Nephron (organoid): ENCODE data around the gene VAPA.
A peak's percentile ranks its signal among the peaks of the same experiment; 100 is the strongest.

Experiments
- H3K27ac Mint-ChIP-seq, 3 experiments: 2 replicates each; pipeline ENCODE4 v1.8.0; 2020; ENCODE audit warnings: mixed read lengths in 3 of 3, mild to moderate bottlenecking in 2 of 3, moderate library complexity in 1 of 3
- H3K27me3 Mint-ChIP-seq: 2 replicates; pipeline ENCODE4 v1.8.0; 2021; ENCODE audit warnings: low read depth, mild to moderate bottlenecking, moderate library complexity, mixed read lengths
- H3K36me3 Mint-ChIP-seq: 2 replicates; pipeline ENCODE4 v1.8.0; 2020; ENCODE audit warnings: low read depth, mixed read lengths
- H3K4me1 Mint-ChIP-seq: 2 replicates; pipeline ENCODE4 v1.8.0; 2020; ENCODE audit warnings: mixed read lengths
- H3K4me3 Mint-ChIP-seq, 3 experiments: 2 replicates each; pipeline ENCODE4 v1.8.0; 2020; ENCODE audit warnings: mild to moderate bottlenecking in 3 of 3, mixed read lengths in 3 of 3, moderate library complexity in 2 of 3
- H3K9me3 Mint-ChIP-seq: 2 replicates; pipeline ENCODE4 v1.8.0; 2020; ENCODE audit warnings: mixed read lengths
- TF ChIP-seq, protein P1 (sequence below), 3 experiments: fragments of 200-600 bp; sonication (generic); IDR thresholded peaks; one replicate each; pipeline ENCODE4 v1.5.0; 2021; ENCODE audit warnings: antibody characterized with exemption in 3 of 3; ENCODE audit not compliant: unreplicated experiment in 3 of 3

The VAPA gene

DNA sequence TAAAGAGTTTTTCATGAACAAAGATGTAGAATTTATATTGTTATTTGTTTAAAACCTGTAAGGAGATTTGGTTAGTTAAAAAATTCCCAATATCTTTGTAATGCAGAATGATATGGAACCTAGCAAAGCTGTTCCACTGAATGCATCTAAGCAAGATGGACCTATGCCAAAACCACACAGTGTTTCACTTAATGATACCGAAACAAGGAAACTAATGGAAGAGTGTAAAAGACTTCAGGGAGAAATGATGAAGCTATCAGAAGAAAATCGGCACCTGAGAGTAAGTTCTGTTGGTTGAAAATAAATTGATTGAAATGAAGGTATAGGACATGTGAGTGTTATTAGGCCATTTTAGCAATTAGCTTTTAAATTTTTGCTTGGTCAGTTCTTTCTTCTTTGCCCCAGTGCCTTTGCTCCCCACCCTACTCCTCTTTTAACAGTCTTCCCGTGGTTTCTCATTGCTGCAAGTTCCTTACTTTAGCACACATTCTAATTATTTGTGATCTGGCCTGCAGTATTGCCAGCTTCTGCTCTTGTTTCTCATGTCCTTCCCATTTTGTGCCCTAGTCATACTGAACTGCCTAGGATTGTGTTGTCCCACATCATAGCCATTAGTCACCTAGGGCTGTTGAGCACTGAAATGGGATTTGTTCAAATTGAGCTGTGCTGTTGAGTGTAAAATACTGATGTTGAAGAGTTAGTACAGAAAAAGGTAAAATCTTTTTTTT lies 36.6 kb downstream of the VAPA start:
- TF ChIP-seq, protein P1, sequence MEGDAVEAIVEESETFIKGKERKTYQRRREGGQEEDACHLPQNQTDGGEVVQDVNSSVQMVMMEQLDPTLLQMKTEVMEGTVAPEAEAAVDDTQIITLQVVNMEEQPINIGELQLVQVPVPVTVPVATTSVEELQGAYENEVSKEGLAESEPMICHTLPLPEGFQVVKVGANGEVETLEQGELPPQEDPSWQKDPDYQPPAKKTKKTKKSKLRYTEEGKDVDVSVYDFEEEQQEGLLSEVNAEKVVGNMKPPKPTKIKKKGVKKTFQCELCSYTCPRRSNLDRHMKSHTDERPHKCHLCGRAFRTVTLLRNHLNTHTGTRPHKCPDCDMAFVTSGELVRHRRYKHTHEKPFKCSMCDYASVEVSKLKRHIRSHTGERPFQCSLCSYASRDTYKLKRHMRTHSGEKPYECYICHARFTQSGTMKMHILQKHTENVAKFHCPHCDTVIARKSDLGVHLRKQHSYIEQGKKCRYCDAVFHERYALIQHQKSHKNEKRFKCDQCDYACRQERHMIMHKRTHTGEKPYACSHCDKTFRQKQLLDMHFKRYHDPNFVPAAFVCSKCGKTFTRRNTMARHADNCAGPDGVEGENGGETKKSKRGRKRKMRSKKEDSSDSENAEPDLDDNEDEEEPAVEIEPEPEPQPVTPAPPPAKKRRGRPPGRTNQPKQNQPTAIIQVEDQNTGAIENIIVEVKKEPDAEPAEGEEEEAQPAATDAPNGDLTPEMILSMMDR (IDR thresholded peaks at IDR 0.05; ENCODE audit: unreplicated experiment in 3 of 3): no peak
- Mint-ChIP-seq H3K4me1 (peaks cover 3% of the 10 kb centered on the region), H3K9me3 (no peaks in the 10 kb centered on the region), H3K27ac (no peak overlapping the region), H3K4me3 (no peak overlapping the region), H3K27me3 (no peaks in the 10 kb centered on the region), H3K36me3 (peaks cover 76% of the 10 kb centered on the region)

DNA sequence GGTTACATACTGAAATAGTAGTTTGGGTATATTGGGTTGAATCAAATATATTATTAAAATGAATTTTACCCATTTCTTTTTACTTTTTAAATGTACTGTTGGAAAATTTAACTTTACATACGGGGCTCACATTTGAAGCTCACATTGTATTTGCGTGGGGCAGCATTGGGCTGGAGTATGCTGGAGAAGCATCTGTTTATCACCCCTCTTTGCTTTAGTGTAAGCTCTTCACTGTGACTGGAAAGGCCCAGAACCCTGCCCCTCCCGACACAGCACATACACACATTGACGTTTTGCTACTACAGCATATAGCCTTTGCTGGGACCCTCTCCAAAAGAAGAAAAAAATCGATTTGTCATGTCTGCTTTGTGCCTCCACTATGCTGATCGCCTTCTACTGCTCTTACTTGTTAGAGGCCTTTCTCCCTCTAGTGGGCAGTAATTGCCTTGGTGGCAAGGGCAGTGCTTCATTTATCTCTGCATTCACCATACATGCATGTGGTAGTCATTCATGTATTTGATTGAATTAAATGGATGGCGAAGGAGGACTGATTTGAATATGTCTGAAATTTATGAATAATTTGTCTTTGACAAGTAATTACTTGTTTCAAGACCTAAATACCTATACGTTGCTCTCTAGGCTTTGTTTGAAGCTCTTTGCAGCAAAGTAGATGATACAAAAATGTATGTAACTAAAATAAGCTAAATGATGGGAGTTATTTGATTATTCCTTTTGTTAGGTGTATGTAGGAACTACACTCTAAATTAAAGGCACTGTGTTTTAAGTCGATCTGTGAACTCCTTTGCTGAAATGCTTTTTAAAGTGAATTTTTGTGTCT lies 37.4 kb downstream of the VAPA start:
- no peaks in the 10 kb centered on the region for H3K27me3 Mint-ChIP-seq
- H3K27ac Mint-ChIP-seq: peak overlapping the region in 2 of 3 experiments; percentile 37 to 47
- no peak overlapping the region for H3K4me3 Mint-ChIP-seq
- no peaks in the 10 kb centered on the region for H3K9me3 Mint-ChIP-seq
- H3K36me3 Mint-ChIP-seq: peaks cover 69% of the 10 kb centered on the region
- TF ChIP-seq, protein P1 (IDR thresholded peaks at IDR 0.05; ENCODE audit: unreplicated experiment in 3 of 3): peak; percentile 54 to 69 (median 55)
- H3K4me1 Mint-ChIP-seq: peaks cover 3% of the 10 kb centered on the region

DNA sequence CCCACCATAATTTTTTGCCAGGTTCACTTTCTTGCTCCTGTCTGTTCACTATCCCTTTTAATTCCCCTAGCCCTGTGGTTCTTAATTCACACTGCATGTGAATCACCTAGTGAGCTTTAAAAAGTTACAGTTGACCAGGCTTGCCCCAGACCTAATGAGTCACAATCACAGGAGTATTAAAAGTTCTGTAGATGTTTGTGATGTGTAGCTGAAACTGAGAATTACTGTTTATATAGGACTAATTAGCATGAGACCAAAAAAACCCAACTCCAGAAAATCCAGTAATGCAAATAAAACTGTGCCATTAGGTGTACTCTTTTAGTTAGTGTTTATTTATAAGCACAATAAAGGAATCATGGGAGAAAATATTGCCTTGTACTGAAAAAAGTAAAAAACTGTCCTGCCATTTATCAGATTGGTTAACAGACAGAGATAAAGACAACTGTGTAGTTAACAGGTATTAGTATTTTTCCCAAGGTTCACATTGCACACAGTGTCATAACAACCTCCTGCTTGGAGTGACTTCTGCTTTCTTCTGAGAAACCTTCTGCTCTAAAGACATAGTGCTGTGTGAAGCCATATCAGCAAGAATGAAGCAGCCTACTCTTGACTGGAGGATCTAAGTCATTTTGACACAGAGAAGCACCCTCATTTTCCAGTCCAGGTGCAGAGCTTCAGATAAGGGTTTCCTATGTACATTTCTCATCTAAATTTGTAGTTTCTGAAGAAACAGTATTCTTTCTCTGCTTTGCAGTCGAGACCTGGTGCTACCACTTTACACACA lies 39.0 kb downstream of the VAPA start:
- Mint-ChIP-seq H3K27me3 (no peaks in the 10 kb centered on the region), H3K27ac (no peak overlapping the region), H3K4me1 (peaks cover 3% of the 10 kb centered on the region), H3K36me3 (peaks cover 54% of the 10 kb centered on the region), H3K4me3 (no peak overlapping the region), H3K9me3 (no peaks in the 10 kb centered on the region)
- TF ChIP-seq, protein P1 (IDR thresholded peaks at IDR 0.05; ENCODE audit: unreplicated experiment in 3 of 3): no peak

DNA sequence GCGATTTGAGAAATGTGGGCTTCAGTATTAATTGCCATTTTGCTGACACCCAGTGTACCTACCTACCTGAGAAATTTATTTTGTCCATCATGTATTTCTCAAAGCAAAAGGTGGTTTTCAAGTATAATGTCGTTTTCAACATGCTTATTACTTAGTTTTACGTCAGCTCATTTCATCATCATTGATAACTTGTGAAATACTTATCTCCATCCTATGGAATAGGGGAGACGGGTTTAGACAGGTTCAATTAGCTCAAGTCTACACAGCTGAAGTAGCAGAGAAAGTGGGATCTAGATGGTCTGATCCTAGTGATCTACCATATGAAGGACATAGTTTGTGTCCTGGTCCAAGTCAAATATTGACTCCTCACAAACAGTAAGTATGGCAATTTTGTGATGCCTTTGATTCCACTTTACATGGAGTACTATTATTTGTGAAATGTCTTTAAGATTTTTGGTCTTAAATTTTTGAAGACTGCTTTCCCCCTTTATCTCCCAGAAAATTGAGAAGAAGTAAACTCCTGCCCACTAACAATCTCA lies 45.1 kb downstream of the VAPA start:
- no peak overlapping the region for H3K4me3 Mint-ChIP-seq
- peaks cover 12% of the 10 kb centered on the region for H3K4me1 Mint-ChIP-seq
- H3K27ac Mint-ChIP-seq: no peak overlapping the region
- H3K36me3 Mint-ChIP-seq: peaks cover 13% of the 10 kb centered on the region
- TF ChIP-seq, protein P1 (IDR thresholded peaks at IDR 0.05; ENCODE audit: unreplicated experiment in 3 of 3): no peak
- no peaks in the 10 kb centered on the region for H3K27me3 Mint-ChIP-seq
- H3K9me3 Mint-ChIP-seq: no peaks in the 10 kb centered on the region

DNA sequence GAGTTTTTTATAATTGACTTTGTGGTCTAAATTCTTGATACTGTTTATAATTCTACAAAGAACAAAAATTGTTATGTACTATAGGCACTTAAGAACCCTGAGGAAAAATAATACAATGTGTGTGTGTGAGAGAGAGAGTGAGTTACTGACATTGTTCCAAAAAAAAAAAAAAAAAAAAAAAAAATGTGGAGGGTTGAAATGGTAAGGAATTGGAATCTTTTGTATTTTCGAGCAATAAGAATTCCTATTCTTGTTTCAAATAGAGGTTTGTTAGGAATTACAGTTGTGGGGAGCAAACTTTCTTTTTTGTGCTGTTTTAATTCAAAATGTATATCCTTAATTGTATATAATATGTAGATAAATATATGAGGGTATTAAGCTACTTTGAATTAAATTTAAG lies 45.7 kb downstream of the VAPA start:
- no peak overlapping the region for H3K4me3 Mint-ChIP-seq
- no peaks in the 10 kb centered on the region for H3K9me3 Mint-ChIP-seq
- TF ChIP-seq, protein P1 (IDR thresholded peaks at IDR 0.05; ENCODE audit: unreplicated experiment in 3 of 3): no peak
- peaks cover 7% of the 10 kb centered on the region for H3K36me3 Mint-ChIP-seq
- peaks cover 12% of the 10 kb centered on the region for H3K4me1 Mint-ChIP-seq
- no peak overlapping the region for H3K27ac Mint-ChIP-seq
- no peaks in the 10 kb centered on the region for H3K27me3 Mint-ChIP-seq
